Mucosa of stomach (tissue), 1 donor: ENCODE results near the gene CELF5.

Source experiments
- H3K27me3 ChIP-seq: one replicate; pipeline ENCODE4 v1.7.0; 2013; ENCODE audit warnings: mild to moderate bottlenecking, low read length; ENCODE audit not compliant: control insufficient read depth, insufficient read depth
- H3K36me3 ChIP-seq: one replicate; pipeline ENCODE4 v1.7.0; 2013; ENCODE audit warnings: low read length; ENCODE audit not compliant: control insufficient read depth, insufficient read depth
- H3K4me1 ChIP-seq: one replicate; pipeline ENCODE4 v1.7.0; 2013; ENCODE audit warnings: mild to moderate bottlenecking, low read length; ENCODE audit not compliant: control insufficient read depth, insufficient read depth
- H3K4me3 ChIP-seq: one replicate; pipeline ENCODE4 v1.7.0; 2013; ENCODE audit warnings: low read length
- H3K9ac ChIP-seq: one replicate; pipeline ENCODE4 v1.7.0; 2013; ENCODE audit warnings: mild to moderate bottlenecking, low read length, moderate library complexity
- H3K9me3 ChIP-seq: one replicate; pipeline ENCODE4 v1.7.0; 2013; ENCODE audit warnings: mild to moderate bottlenecking, low read length, moderate library complexity; ENCODE audit not compliant: control insufficient read depth
- donor health status: Pancreatic carcinoma.

Gene CELF5

DNA sequence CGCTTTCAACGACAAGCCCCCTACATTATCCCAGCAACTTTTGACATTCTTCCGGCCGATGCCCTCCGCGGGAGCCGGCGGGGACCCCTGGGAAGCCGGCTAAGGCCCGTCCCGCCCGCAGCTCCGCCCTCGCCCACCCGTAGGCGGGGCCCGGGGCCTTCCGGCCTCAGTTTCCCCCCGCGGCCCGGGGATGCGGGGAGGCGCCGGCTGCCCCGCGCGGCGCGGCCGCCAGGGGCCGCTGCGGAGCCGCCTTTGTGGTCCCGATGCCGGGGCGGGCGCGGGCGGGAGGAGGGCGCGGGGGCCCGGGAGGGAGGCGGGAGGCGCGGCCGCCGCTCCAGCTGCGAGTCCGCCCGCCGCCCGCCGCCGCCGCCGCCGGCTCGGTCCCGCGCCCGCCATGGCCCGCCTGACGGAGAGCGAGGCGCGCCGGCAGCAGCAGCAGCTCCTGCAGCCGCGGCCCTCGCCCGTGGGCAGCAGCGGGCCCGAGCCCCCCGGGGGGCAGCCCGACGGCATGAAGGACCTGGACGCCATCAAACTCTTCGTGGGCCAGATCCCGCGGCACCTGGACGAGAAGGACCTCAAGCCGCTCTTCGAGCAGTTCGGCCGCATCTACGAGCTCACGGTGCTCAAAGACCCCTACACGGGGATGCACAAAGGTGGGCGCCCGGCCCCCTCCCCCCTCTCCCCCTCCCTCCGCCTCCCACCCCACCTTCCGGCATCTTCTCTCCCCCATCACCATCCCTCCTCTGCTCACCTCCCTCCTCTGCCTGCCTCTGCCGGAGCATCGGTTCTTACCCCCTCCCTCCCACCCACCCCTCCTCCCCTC lies at the start of gene CELF5:
TSS of gene CELF5 (plus strand) at position 316 of the 823 bp plus-strand sequence. CDS start at position 395, 79 bp downstream.
- no peaks in the 10 kb centered on the region for H3K4me1 ChIP-seq
- no peak within 1 kb of the TSS for H3K9ac ChIP-seq
- H3K9me3 ChIP-seq: no peaks in the 10 kb centered on the region
- no peaks in the 10 kb centered on the region for H3K36me3 ChIP-seq
- H3K27me3 ChIP-seq: peaks cover 34% of the 10 kb centered on the region
- H3K4me3 ChIP-seq: no peak within 1 kb of the TSS

DNA sequence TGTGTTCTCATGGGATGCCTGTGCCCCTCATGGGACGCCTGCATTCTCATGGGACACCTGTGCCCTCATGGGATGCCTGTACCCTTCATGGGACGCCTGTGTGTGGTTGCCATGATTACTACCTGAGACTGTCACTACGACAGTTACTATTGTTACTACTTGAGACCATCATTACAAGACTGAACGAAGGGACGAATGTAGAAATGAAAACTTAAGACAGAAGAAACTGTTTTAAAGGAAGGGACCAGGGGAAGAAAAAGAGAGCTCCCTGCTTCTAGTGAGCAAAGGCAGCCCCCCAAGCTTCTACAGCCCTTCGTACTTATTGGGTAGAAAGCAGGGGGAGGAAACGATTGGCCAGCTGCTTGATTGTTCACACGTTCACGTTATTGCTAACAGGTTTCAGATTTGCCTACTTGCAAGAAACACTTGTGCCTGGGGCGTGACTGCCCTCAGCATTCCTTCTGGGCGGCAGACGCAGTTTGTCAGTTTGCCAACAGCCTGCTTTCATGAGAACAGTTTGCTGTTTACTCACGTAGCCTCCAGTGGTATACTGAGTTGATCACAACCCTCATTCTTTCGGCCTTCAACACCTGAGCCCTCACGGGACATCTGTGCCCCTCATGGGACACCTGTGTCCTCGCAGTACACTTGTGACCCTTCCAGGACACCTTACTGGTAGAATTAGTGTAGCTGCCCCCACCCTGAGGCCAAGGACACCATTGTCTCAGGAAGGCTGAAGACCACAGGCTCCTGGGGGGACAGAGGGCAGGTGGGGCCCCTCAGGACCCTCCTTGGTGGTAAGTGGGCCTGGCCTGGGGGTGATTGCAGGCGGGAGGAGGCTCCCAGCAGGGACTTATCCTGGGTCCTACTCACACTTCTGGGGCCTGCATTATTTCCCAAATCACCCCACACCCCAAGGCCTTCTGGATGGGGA lies 48.4 kb upstream of the CELF5 start:
- Histone ChIP-seq H3K9ac (peak overlapping the region; percentile 76), H3K36me3 (no peaks in the 10 kb centered on the region), H3K4me3 (no peak overlapping the region), H3K9me3 (no peaks in the 10 kb centered on the region), H3K4me1 (peaks cover 36% of the 10 kb centered on the region), H3K27me3 (no peaks in the 10 kb centered on the region)

DNA sequence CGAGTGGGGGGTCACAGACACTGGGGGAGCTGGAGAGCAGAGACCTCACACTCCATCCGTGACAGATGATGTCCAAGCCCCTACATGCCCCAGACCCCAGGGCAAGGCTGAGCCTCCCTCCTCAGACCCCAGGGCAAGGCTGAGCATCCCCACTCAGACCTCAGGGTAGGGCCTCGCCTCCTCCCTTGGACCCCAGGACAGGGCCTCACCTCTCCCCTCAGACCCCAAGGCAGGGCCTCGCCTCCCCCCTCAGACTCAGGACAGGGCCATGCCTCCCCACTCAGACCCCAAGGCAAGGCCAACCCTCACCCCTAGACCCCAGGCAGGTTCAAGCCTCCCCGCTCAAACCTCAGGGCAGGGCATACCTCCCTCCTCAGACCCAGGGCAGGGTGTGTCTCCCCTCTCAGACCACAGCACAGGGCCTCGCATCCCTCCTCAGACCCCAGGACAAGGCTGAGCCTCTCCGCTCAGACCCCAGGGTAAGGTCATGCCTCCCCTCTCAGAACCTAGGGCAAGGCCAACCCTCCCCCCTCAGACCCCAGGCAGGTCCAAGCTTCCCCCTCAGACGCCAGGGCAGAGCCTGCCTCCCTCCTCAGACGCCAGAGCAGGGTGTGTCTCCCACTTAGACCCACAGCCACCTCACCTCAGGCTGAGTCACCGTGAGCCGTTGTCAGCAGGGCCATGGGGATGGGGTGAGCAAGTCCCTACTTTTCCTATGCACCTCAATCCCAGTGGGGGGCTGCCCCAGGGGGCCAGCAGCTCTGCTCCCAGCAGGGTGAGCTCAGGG lies 47.6 kb upstream of the CELF5 start:
- no peak overlapping the region for H3K4me3 ChIP-seq
- no peaks in the 10 kb centered on the region for H3K36me3 ChIP-seq
- H3K4me1 ChIP-seq: peaks cover 27% of the 10 kb centered on the region
- H3K9me3 ChIP-seq: no peaks in the 10 kb centered on the region
- peak overlapping the region; percentile 76 for H3K9ac ChIP-seq
- H3K27me3 ChIP-seq: no peaks in the 10 kb centered on the region

DNA sequence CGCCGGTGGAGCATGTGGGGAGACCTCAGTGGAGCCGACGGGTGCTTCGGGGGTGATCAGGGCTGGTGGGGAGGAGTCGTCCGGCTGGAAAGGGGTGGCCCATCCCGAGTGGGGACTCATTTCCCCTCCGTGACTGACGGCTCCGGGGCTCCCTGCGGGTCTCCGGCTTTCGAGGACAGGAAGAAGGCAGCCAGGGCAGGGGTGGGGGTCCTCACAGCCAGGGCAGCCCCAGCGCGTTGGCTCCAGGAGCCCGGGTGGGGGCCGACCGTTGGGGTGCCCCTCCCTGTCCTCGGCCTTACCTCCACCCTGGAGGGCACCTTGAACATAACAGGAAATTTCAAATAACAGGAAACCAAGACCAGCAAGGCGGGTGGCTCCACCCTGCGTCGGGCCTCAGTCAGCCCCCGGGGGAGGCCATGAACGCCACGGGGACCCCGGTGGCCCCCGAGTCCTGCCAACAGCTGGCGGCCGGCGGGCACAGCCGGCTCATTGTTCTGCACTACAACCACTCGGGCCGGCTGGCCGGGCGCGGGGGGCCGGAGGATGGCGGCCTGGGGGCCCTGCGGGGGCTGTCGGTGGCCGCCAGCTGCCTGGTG lies 46.0 kb upstream of the CELF5 start, which contains the start of gene S1PR4:
TSS of gene S1PR4 (plus strand) at position 393 of the 596 bp plus-strand sequence. CDS start at position 417, 24 bp downstream.
- H3K9me3 ChIP-seq: no peaks in the 10 kb centered on the region
- H3K4me1 ChIP-seq: peaks cover 20% of the 10 kb centered on the region
- peak within 1 kb of the TSS; percentile 28 for H3K9ac ChIP-seq
- no peaks in the 10 kb centered on the region for H3K27me3 ChIP-seq
- no peak within 1 kb of the TSS for H3K4me3 ChIP-seq
- no peaks in the 10 kb centered on the region for H3K36me3 ChIP-seq

DNA sequence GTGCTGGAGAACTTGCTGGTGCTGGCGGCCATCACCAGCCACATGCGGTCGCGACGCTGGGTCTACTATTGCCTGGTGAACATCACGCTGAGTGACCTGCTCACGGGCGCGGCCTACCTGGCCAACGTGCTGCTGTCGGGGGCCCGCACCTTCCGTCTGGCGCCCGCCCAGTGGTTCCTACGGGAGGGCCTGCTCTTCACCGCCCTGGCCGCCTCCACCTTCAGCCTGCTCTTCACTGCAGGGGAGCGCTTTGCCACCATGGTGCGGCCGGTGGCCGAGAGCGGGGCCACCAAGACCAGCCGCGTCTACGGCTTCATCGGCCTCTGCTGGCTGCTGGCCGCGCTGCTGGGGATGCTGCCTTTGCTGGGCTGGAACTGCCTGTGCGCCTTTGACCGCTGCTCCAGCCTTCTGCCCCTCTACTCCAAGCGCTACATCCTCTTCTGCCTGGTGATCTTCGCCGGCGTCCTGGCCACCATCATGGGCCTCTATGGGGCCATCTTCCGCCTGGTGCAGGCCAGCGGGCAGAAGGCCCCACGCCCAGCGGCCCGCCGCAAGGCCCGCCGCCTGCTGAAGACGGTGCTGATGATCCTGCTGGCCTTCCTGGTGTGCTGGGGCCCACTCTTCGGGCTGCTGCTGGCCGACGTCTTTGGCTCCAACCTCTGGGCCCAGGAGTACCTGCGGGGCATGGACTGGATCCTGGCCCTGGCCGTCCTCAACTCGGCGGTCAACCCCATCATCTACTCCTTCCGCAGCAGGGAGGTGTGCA lies 45.3 kb upstream of the CELF5 start:
- Histone ChIP-seq H3K9ac (peak overlapping the region; percentile 28), H3K27me3 (no peaks in the 10 kb centered on the region), H3K9me3 (no peaks in the 10 kb centered on the region), H3K36me3 (no peaks in the 10 kb centered on the region), H3K4me3 (no peak overlapping the region), H3K4me1 (peaks cover 20% of the 10 kb centered on the region)

DNA sequence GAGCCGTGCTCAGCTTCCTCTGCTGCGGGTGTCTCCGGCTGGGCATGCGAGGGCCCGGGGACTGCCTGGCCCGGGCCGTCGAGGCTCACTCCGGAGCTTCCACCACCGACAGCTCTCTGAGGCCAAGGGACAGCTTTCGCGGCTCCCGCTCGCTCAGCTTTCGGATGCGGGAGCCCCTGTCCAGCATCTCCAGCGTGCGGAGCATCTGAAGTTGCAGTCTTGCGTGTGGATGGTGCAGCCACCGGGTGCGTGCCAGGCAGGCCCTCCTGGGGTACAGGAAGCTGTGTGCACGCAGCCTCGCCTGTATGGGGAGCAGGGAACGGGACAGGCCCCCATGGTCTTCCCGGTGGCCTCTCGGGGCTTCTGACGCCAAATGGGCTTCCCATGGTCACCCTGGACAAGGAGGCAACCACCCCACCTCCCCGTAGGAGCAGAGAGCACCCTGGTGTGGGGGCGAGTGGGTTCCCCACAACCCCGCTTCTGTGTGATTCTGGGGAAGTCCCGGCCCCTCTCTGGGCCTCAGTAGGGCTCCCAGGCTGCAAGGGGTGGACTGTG lies 44.6 kb upstream of the CELF5 start:
- Histone ChIP-seq H3K4me3 (no peak overlapping the region), H3K9ac (peak overlapping the region; percentile 28), H3K36me3 (no peaks in the 10 kb centered on the region), H3K27me3 (no peaks in the 10 kb centered on the region), H3K9me3 (no peaks in the 10 kb centered on the region), H3K4me1 (peaks cover 23% of the 10 kb centered on the region)

DNA sequence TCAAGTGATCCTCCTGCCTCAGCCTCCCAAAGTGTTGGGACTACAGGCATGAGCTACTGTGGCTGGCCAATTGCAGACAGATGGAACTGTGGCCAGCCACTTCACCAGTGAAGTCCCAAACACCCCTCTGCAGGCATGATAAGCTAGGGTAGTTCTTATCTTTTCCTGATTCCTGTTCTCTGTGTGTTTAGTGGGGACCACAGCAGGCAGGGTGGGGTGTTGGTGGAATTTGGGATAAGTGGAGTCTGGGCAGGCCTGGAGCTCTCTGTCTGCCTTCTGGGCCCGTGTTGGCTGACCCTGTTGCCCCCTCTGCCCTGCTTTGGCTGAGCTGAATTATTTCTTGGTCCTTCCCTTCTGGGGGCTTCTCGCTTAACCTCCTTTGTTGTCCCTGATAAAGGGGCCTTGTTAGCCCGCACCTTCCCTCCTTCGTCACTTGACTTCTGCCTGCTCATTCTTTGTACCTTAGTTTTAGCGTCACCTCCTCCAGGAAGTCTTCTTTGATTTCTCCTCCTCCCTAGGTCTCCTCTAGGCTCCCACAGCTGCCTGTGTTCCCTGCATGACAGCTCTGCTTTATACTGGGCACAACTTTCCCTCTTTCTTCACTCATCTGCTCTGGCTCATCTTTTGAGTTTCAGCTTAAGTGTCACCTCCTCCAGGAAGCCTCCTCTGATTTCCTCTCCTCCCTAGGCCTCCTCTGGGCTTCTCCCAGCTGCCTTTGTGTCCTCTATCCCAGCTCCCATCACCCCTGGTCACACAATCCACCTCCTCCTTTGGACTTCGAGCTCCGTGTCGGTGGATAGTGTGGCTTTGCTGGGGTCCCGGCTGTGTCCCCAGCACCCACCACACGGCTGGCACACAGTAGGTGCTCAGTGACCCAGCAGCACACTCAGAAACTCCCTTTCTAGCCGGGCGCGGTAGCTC lies 40.5 kb upstream of the CELF5 start:
- H3K27me3 ChIP-seq: no peaks in the 10 kb centered on the region
- no peak overlapping the region for H3K9ac ChIP-seq
- peaks cover 31% of the 10 kb centered on the region for H3K4me1 ChIP-seq
- no peak overlapping the region for H3K4me3 ChIP-seq
- H3K9me3 ChIP-seq: no peaks in the 10 kb centered on the region
- no peaks in the 10 kb centered on the region for H3K36me3 ChIP-seq

DNA sequence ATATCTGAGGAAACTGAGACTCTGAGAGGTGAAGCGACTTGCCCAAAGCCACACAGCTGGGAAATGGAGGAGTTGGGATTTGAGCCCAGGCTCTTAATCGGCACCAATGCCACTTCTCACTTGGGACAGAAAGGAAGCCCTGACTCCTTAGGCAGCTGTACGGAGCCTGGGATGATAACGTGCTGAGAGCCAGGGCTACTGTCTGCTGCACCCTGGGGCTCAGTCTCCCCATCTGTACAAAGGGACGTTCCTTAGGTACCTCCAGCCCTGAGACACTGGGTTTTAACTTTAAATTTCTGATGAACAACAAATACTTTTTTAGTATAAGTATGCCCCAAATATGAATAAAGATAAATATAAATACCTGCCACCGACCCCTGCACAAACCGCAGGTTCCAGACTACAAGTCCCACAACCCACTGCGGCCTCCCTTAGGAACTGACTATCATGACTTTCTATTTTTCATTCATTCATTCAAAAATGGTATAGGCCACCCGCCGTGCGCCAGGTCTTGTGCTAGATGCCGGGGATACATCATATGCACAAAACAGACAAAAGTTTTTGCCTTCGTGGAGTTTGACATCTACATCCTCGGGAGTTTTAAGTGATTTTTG lies 39.5 kb upstream of the CELF5 start:
- Histone ChIP-seq H3K27me3 (no peaks in the 10 kb centered on the region), H3K4me1 (peaks cover 40% of the 10 kb centered on the region), H3K4me3 (peak overlapping the region; percentile 53), H3K9ac (peak overlapping the region; percentile 19), H3K9me3 (no peaks in the 10 kb centered on the region), H3K36me3 (no peaks in the 10 kb centered on the region)

DNA sequence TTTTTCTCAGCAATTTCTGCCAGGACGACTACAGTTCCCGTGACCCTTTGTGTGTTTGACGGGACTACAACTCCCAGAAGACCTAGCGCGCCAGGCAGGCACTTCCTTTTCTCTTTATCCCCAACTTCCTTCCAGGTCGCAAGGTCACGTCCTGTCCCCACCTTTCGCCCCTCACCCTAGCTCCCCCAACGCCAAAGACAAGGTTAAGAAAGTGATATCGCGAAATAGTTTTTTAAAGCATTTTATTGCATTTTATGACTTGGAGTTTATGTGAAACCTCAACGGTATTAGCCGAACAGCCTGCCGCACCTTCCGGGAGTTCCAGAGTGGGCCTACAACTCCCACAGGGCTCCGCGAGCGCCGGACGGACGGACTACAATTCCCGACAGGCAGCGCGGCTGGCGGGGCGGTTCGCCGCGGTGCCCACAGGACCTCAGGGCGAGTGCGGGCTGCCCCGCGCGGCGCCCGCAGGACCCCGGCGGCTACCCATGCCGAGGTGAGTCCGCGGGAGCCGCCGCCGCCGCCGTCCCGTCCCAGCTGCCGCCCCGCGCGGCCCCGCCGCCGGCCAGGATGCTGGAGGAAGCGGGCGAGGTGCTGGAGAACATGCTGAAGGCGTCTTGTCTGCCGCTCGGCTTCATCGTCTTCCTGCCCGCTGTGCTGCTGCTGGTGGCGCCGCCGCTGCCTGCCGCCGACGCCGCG lies 38.9 kb upstream of the CELF5 start, which contains the start of gene NCLN:
TSS of gene NCLN (plus strand) at position 470 of the 699 bp plus-strand sequence. CDS start at position 571, 101 bp downstream.
- H3K4me1 ChIP-seq: peaks cover 40% of the 10 kb centered on the region
- peak within 1 kb of the TSS; percentile 66 for H3K9ac ChIP-seq
- H3K4me3 ChIP-seq: peak within 1 kb of the TSS; percentile 53
- H3K36me3 ChIP-seq: no peaks in the 10 kb centered on the region
- H3K9me3 ChIP-seq: no peaks in the 10 kb centered on the region
- no peaks in the 10 kb centered on the region for H3K27me3 ChIP-seq
